ENCODE data around the gene MAPK6. TPM values are rescaled to one million over a fixed set of nuclear protein-coding genes. Genes with fewer than 3 reads are reported as not detected.

Gene MAPK6
- 10 to 100 TPM; 47.6 to 86.8 (median 73.9) TPM for total RNA-seq
- long read RNA-seq, donor 1, full-length matches to known transcripts = 48 of 59 reads
- long read RNA-seq, donor 1, partial matches to known transcripts = 5 of 59 reads
- long read RNA-seq, donor 1, other reads (novel, unspliced or antisense) = 6 of 59 reads
- long read RNA-seq, donor 2, full-length matches to known transcripts = 18 of 25 reads
- long read RNA-seq, donor 2, partial matches to known transcripts = 1 of 25 reads
- long read RNA-seq, donor 2, other reads (novel, unspliced or antisense) = 6 of 25 reads

DNA sequence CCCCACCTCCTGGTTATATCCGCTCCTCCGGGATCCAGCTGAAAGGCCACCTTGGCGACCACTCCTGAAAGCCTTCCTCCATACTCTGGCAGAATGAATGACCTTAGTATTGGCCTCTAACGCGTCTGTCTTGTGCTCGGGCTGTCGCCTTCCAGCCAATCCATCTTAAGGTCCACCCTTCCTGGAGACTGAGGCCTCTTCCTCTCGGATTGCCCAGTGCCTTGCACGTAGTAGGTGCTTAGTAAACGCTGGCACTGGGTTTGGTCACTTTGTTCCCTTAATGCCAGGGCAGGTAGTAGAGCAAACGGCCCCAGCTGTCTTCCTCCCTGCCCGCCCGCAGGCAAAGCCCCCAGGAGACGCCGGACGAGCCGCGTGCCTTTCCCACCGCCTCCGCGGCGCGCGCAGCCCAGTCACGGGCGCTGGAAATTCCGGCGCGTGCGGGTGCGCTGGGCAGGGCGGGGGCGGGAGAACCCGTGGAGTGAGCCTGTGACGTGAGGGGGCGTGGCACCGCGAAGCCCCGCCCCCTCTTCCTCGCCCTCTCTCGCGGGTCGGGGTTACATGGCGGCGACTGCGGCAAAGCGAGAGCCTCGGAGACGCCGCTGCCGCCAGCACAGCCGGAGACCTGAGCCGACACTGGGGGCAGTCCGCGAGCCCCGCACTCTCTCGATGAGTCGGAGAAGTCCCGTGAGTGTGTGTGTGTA, at the start of gene MAPK6:
Gene MAPK6 (plus strand): TSS at position 527 of the 701 bp plus-strand sequence. CDS start 27,242 bp downstream, outside the sequence.
- DNase-seq = peak; percentile 95 to 97 (median 96)
- peak; percentile 93 for ATAC-seq
- no peaks in the 10 kb centered on the region for H3K36me3 ChIP-seq (ENCODE audit: low read depth)
- peak within 1 kb of the TSS; percentile 40 for H3K4me3 ChIP-seq
- TF ChIP-seq CTCF (IDR thresholded peaks at IDR 0.05) = no peak
- intact Hi-C loops (cut with DNase I, micrococcal nuclease) = no loop called here
- H3K4me1 ChIP-seq (ENCODE audit: low read depth) = peaks cover 26% of the 10 kb centered on the region
- no peaks in the 10 kb centered on the region for H3K9me3 ChIP-seq

- Histone ChIP-seq H3K4me3 (no peak overlapping the region), H3K4me1 (ENCODE audit: low read depth) (peaks cover 8% of the 10 kb centered on the region), H3K9me3 (peaks cover 7% of the 10 kb centered on the region), H3K36me3 (ENCODE audit: low read depth) (no peaks in the 10 kb centered on the region)
- ATAC-seq (no peak), DNase-seq (no peak)
- TF ChIP-seq CTCF (IDR thresholded peaks at IDR 0.05) = no peak
- intact Hi-C loops (cut with DNase I, micrococcal nuclease) = loop anchor here in 1 of 2 donors (10.0 kb wide), 1 partner anchor 115 kb away; no protein-coding TSS in a partner anchor
These were observed 49.3 kb upstream of the MAPK6 start for GRCh38 chr15:51969728-51970127.

DNA sequence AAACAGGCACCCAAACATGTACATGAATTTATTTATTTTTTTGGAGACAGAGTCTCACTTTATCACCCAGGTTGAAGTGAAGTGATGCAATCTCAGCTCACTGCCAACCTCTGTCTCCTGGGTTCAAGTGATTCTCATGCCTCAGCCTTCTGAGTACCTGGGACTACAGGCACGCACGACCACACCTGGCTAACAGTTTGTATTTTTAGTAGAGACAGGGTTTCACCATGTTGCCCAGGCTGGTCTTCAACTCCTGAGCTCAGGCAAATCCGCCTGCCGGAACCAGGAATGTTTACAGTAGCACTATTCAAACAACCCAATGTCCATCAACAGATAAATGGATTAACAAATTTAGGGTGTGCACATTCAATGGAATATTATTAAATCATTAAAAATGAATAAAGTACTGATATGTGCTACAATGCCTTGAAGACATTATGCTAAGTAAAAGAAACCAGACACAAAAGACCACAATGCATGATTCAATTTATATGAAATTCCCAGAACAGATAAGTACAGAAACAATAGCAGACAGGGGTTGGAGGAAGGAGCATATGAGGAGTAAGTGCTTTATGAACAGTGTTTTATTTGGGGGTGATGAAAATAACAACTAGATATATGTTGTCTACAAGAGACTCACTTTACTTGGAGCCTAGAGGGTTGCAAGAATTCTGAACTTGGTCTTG, 48.7 kb upstream of the MAPK6 start:
- ATAC-seq (no peak), DNase-seq (no peak)
- intact Hi-C loops (cut with DNase I, micrococcal nuclease) = no loop called here
- TF ChIP-seq CTCF (IDR thresholded peaks at IDR 0.05) = no peak
- Histone ChIP-seq H3K4me1 (ENCODE audit: low read depth) (peaks cover 8% of the 10 kb centered on the region), H3K4me3 (no peak overlapping the region), H3K9me3 (peaks cover 7% of the 10 kb centered on the region), H3K36me3 (ENCODE audit: low read depth) (no peaks in the 10 kb centered on the region)

DNA sequence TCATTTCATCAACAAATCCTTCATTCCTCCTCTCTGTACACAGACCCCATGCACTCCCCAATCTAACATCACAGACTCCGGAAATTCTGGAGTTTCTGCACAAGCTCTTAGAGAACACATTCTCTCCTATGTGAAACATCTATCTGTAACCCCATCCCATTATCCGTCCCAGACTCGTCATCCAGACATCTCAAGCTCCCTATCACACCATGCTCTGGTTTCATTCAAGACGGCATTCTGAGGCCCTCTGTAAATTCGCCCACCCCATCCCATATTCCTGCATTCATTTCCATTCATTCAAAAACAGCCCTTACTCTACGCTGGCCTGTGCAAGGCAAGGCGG, 48.0 kb upstream of the MAPK6 start:
- no peak for TF ChIP-seq CTCF (IDR thresholded peaks at IDR 0.05)
- intact Hi-C loops (cut with DNase I, micrococcal nuclease) = no loop called here
- no peaks in the 10 kb centered on the region for H3K36me3 ChIP-seq (ENCODE audit: low read depth)
- H3K4me1 ChIP-seq (ENCODE audit: low read depth) = peaks cover 8% of the 10 kb centered on the region
- H3K9me3 ChIP-seq = peaks cover 7% of the 10 kb centered on the region
- no peak for DNase-seq
- ATAC-seq = peak; percentile 13
- peak overlapping the region; percentile 85 for H3K4me3 ChIP-seq

DNA sequence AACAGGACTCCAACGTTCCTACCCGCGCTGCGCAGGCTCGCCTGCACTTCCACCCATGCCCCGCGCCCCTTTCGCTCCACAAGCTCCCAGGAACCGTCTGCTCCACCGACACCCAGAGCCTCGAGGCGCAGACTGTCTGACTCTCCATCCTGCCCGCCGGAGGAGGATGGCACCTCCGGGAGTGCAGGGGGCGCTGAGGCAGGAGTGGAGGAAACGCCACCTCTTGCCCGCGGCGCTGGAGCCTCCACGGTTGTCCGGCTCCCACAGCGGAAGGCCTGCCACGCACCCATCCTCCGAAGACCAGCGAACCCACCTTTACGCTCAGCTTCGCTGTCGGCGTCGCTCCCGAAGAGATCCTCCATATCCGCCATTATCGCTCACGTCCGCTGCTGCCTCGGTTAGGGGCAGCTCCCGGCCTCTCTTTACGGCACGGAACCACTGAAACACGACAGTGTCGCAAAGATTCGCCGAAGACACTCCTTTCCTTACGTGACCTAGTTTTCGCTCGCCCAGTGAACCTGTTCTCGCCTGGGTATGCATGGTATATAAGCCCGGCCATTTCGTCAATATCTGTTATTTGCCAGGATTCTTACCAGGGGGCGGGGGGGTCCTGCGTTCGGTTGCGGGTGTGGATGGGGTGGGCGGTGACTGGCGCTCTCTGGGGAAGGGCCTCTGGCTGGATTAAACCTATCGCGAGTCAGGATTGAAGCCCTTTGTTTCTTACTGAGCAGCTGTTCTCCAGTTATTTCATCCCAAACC, 47.5 kb upstream of the MAPK6 start, which contains the start of gene LEO1:
Gene LEO1 (minus strand): TSS at position 404 of the 759 bp plus-strand sequence. CDS start 33 bp downstream, at position 371.
- peak within 1 kb of the TSS; percentile 85 for H3K4me3 ChIP-seq
- TF ChIP-seq CTCF (IDR thresholded peaks at IDR 0.05) = no peak
- peak; percentile 99 for ATAC-seq

More for the DNA sequence above, 47.5 kb upstream of the MAPK6 start, which contains the start of gene LEO1:
- H3K9me3 ChIP-seq = peaks cover 7% of the 10 kb centered on the region
- peaks cover 8% of the 10 kb centered on the region for H3K4me1 ChIP-seq (ENCODE audit: low read depth)
- intact Hi-C loops (cut with DNase I, micrococcal nuclease) = no loop called here
- H3K36me3 ChIP-seq (ENCODE audit: low read depth) = no peaks in the 10 kb centered on the region
- peak; percentile 88 to 96 (median 89) for DNase-seq
